GM19025 (cell line): ENCODE results near the gene FAM163B.

ENCODE experiments used
- ATAC-seq: cut with Tn5 transposase; IDR thresholded peaks from one replicate; pipeline ENCODE4 v1.9.1; 2021; ENCODE audit warnings: mild to moderate bottlenecking, low read depth, moderate library complexity; ENCODE audit not compliant: unreplicated experiment

FAM163B gene

GRCh38 chr9:133609311-133610098, at the start of gene FAM163B:
Gene FAM163B, minus strand, starts transcription at chr9:133609389. Its CDS starts 29,166 bp downstream, at chr9:133580223.
- ATAC-seq, result no peak

DNA sequence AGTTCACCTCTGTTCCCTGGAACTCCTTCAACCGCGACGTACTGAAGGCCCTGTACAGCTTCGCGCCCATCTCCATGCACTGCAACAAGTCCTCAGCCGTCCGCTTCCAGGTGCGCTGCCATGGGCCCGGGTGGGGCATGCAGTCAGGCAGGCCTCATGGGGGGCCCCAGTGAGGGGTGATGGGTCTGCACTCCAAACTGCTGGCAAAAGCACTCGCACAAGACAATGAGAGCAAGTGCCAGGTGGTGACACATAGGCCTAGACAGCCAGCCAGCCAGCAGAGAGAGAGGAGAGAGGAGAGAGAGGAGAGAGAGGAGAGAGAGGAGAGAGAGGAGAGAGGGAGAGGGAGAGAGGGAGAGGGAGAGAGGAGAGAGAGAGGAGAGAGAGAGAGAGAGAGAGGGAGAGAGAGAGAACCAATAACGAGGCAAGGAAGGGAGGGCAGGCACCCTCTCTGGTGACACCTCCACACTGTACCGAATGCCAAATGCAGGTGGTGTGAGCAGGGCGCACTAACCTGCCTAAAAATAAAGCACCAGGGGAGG, 48.0 kb upstream of the FAM163B start:
- ATAC-seq, result no peak

DNA sequence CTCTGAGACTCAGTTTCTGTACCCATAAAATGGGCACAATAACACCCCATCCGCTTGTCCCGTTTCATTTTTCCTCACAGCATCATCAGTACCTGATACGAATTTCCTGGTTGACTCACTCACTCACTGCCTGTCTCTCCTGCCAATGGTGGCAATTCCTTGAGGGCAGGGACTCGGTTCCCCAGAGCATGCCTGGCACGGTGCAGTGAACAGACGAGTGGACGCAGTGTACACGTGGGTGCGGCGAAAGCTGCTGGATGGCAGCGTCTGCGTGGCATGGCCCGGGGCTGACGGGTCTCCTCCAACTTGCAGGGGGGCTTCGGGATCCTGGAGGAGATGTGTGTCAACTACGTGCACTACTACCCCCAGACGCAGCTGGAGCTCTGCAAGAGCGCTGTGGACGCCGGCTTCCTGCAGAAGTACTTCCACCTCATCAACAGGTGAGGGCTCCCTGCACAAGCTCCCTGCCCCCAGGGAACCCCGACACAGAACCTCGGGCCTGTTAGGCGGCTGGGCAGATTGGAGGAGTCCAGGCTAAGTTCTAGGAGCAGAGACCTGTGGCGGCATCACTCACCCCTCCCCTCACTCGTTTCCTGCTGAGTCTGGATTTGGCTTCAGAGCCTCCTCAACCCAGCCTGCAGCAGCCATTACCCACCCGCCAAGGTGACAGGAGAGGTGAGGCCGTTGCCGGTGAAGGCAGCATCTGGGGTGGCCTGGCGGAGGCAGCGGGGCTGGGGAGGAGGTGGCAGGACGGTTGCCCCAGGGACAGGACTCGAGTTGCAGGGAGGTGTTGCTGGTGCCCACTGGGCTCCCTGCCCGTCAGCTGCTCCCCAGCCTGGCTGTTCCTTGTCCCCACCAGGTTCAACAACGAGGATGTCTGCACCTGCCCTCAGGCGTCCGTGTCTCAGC, 47.3 kb upstream of the FAM163B start:
- no peak for ATAC-seq

DNA sequence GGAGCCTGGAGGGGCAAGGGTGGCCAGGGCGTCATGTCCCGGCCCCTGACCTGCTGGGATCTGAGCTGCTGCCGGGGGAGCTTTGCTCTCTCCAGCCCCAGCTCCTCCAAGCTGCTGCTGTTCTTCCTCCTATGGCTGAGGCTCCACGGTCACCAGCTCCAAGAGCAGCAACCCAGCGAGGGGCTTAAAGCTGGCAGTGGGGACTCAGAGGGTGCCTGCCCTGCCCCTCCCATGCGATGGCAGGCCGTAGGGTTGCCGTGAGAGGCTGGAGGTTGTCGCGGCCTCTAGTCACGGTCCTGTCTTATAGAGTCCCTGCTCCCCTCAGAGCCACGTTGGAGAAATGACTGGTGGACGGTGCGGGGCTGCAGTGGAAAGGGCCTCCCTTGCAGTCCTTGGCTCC, 46.5 kb upstream of the FAM163B start:
- no peak for ATAC-seq

DNA sequence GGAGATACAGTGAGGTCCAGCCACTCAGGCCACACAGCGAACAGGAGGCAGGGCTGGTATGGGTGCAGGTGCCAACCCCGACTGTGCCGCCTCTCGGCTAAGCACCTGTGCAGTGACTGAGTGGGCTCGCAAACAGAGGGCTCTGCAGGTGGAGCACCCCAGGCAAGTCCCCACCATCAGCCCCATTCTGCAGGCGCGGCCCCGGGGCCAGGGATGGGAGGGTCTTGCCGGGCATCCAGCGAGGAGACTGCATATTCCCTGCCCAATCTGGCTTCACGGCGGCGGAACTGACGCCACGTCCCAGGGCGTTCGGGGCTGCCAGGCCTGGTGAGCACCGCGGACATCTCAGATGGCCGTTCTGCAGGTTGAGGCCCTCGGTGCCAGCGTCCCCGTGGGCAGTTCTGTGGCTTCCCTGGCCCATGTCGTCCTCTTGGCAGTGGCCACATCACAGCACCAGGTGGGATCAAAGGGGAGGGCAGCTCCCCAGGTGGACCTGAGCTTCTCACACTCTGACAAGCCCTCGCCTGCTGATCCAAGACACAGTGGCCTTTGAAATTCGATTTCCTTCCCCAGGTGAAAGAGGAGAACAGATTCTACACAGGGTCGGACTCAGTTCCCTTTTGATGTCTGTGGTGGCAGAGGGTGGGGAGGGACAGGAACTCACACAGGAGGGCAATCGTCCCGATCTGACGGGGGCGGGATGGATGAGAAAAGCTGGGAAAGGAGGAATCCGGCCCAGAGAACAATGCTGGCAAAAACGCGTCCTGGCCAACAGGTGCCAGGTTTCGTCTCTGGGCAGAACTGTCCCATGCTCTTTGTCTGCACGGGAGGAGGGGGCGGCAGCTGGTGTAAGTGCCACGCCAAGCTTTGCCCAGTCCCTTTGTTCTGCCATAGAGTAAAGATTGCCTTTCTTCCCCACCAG, 45.8 kb upstream of the FAM163B start:
- no peak for ATAC-seq

DNA sequence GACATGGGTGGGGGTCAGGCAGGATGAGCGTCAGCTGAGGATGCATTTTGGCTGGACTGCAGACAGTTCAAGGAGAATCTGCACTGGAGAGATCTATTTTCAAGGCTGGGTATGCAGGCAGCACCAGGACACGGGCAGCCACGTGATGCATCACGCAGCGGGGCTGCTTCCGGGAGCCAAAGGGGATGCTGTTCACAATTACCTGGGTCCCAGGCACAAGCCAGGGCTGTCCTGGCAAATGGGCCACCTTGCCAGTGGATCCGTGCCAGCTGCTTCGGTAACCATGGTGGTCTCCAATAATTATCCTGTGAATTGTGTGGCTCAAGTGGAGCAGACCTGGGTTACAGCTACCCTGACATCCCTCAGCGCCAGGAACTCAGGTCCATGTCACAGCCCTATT, 44.4 kb upstream of the FAM163B start:
- ATAC-seq, result no peak

DNA sequence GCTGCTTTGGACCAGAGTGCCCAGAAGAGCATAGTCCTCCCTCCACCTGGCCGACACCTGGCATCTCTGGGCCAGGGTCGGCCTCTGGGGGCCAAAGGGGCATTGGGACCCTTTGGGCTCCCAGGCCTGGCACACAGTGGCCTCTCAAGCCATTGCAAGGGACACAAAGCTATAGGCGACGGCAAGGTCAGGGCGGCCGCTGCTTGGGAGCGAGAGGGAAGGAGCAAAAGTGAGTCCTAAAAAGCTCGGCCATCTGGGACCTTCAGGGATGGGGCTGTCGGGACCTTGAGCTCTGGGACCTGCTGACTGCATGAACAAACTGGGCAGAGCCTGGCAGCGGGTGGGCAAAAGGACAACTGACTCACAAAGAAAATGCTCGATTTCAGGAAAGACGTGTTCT, 40.8 kb upstream of the FAM163B start:
- ATAC-seq, result no peak

DNA sequence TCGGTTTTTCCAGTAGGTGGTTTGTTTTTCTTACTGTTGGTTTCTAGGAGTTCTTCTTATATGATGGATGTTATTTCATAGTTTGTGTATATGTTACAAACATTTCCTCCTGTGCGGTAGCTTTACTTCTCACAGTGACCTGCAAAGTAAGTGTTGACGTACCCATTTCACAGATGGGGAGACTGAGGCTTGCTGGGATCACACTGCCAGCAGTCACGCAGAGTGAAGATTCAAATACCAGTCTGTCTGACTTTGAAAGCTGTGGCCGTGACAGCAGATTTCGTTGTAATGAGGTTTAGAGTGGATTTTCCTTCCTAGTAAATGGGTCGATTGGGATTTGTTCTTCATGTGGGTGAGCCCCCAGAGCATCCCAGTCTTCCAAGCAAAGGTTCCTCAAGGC, 40.0 kb upstream of the FAM163B start:
- no peak for ATAC-seq

GRCh38 chr9:133647765-133648469, 38.7 kb upstream of the FAM163B start:
- no peak for ATAC-seq

- no peak for ATAC-seq
Measured at GRCh38 chr9:133647148-133647547, 38.0 kb upstream of the FAM163B start.

DNA sequence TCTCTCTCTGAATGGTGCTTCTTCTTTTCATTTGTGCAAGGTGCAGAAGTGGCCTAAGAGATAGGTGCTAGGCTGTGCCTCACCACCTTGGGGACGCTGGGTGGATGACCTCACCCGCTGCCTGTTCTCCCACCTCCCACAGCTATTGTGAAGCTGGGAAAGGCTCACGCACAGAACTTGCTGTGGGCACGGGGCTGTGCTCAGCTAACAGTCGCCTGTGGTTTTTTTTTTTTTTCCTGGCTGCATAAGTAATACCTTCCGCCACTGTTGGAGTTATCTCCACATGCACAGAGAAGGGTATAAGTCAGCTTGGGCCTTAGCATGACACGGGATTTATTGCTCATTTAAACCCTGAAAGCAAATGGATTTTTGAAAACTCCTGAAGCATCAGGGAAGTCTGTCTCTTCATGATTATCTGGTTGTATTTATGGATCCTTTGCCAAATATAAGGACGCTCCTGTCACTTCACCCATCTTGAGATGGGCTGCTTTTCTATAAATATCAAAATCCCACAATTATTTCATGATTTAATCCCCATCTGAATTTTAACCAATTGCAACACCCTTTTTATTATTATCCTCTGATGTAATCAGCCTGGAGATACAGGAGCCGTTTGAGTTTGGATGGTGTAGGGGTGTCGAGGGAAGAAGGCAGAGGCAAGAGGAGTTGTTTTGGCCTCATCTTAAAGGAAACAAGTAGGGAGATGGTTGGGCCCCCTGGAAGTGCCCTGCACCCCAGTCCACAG, 36.0 kb upstream of the FAM163B start:
- no peak for ATAC-seq

GRCh38 chr9:133643978-133644760, 35.0 kb upstream of the FAM163B start:
- no peak for ATAC-seq

- ATAC-seq, result no peak
Measured at GRCh38 chr9:133643362-133643755, 34.2 kb upstream of the FAM163B start.

GRCh38 chr9:133642708-133643361, 33.6 kb upstream of the FAM163B start:
- ATAC-seq, result no peak

- no peak for ATAC-seq
Measured at GRCh38 chr9:133641861-133642595, 32.8 kb upstream of the FAM163B start.

DNA sequence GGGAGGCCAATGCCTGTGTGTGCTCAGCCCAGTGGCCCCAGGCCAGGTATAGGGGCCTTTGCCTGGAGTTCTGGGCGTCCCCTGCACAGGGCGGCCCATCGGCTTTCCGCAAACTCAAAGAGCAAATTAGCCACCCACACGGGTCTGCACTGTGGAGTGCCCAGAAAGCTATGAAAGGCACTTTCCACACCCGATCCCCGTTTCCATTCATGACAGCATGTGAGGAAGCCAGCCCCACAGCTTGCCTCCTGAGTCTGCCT, 32.1 kb upstream of the FAM163B start:
- no peak for ATAC-seq
